Islet precursor cell (in vitro differentiated cells): ENCODE data around the gene COQ8A.

ENCODE experiments used
- DNase-seq: peaks from one replicate; pipeline ENCODE4 v3.0.0-alpha.2; 2018

The COQ8A gene

GRCh38 chr1:226940029-226940805 is at the start of gene COQ8A:
Gene COQ8A, plus strand, starts transcription at chr1:226940294. Its CDS starts 21,092 bp downstream, at chr1:226961386.
- DNase-seq: peak; percentile 100

- DNase-seq: no peak
Measured at GRCh38 chr1:226890331-226891108, 49.6 kb upstream of the COQ8A start.

- no peak for DNase-seq
Measured at GRCh38 chr1:226891346-226891745, 48.7 kb upstream of the COQ8A start.

GRCh38 chr1:226891846-226892523 is 48.1 kb upstream of the COQ8A start:
- no peak for DNase-seq

- DNase-seq: no peak
Measured at GRCh38 chr1:226892524-226892875, 47.6 kb upstream of the COQ8A start.

- no peak for DNase-seq
Measured at GRCh38 chr1:226893936-226894335, 46.2 kb upstream of the COQ8A start.

GRCh38 chr1:226894826-226895225 is 45.3 kb upstream of the COQ8A start:
- DNase-seq: no peak

- DNase-seq: no peak
Measured at GRCh38 chr1:226895644-226896043, 44.5 kb upstream of the COQ8A start.

GRCh38 chr1:226898246-226898645 is 41.8 kb upstream of the COQ8A start:
- DNase-seq: no peak

GRCh38 chr1:226901421-226901820 is 38.7 kb upstream of the COQ8A start:
- no peak for DNase-seq

- no peak for DNase-seq
Measured at GRCh38 chr1:226902601-226903000, 37.5 kb upstream of the COQ8A start.

GRCh38 chr1:226903819-226904716 is 36.0 kb upstream of the COQ8A start:
- DNase-seq: no peak

GRCh38 chr1:226904772-226905171 is 35.3 kb upstream of the COQ8A start:
- DNase-seq: no peak

- no peak for DNase-seq
Measured at GRCh38 chr1:226908419-226908818, 31.7 kb upstream of the COQ8A start.

- DNase-seq: no peak
Measured at GRCh38 chr1:226908913-226909312, 31.2 kb upstream of the COQ8A start.

GRCh38 chr1:226912587-226913176 is 27.4 kb upstream of the COQ8A start:
- peak; percentile 83 for DNase-seq

- DNase-seq: no peak
Measured at GRCh38 chr1:226915672-226915995, 24.5 kb upstream of the COQ8A start.

GRCh38 chr1:226916497-226916896 is 23.6 kb upstream of the COQ8A start:
- no peak for DNase-seq

- no peak for DNase-seq
Measured at GRCh38 chr1:226919587-226919986, 20.5 kb upstream of the COQ8A start.

- no peak for DNase-seq
Measured at GRCh38 chr1:226919995-226920394, 20.1 kb upstream of the COQ8A start.

- DNase-seq: no peak
Measured at GRCh38 chr1:226920446-226920894, 19.6 kb upstream of the COQ8A start.

- DNase-seq: no peak
Measured at GRCh38 chr1:226921504-226921903, 18.6 kb upstream of the COQ8A start.
